Endothelial cell of umbilical vein (primary cell): ENCODE measurements around the gene ANAPC5. TPM values are rescaled to one million over a fixed set of nuclear protein-coding genes. Genes with fewer than 3 reads are reported as not detected.
"Not testable (repeated sequence)": the region's sequence is repeated elsewhere in the genome, so short reads cannot be mapped to it uniquely, and the experiment has no call there.

Source experiments
- BruUV-seq: library from RNA; stranded (reverse); fragments of 400-500 nt; replicated peaks from 2 replicates; lab custom pipeline; 2021; lab: Mats Ljungman, UMichigan
- CTCF ChIA-PET: fragments of 300-600, 350-600 bp; sonication (Branson Sonifier 250); formaldehyde crosslinking; loops from one replicate; lab custom pipeline; 2021; ENCODE audit warnings: antibody characterized with exemption, inconsistent platforms; lab: Charles Lee
- POLR2A ChIA-PET: fragments of 300-600, 350-600 bp; sonication (Branson Sonifier 250); formaldehyde crosslinking; loops from one replicate; lab custom pipeline; 2021; ENCODE audit warnings: antibody characterized with exemption, inconsistent platforms; lab: Charles Lee
- DNase-seq: peaks from one replicate; pipeline ENCODE4 v3.0.0-alpha.2; 2011; ENCODE audit warnings: low read depth, low spot score
- FAIRE-seq: peaks from 2 replicates; lab custom pipeline; 2011; peaks lifted over from hg19 to GRCh38; lab: Jason Lieb, UNC
- H2AFZ ChIP-seq: 2 replicates; pipeline ENCODE4 v1.6.0; 2012; ENCODE audit warnings: low read depth, low read length, control low read depth, inconsistent platforms
- H3K27ac ChIP-seq: 2 replicates; pipeline ENCODE4 v1.5.1; 2011; ENCODE audit warnings: low read depth, mild to moderate bottlenecking, control low read depth, low read length, moderate library complexity; ENCODE audit not compliant: insufficient read depth
- H3K27me3 ChIP-seq, 2 experiments: 2 replicates each; pipeline versions ENCODE4 v1.6.0 to v1.6.1; 2011; ENCODE audit warnings: low read length in 2 of 2, mixed read lengths in 1 of 2; ENCODE audit not compliant: control insufficient read depth in 2 of 2, insufficient read depth in 2 of 2
- H3K36me3 ChIP-seq, 2 experiments: 2 replicates in 1 of 2; 3 replicates in 1 of 2; pipeline ENCODE4 v1.5.1; 2011; ENCODE audit warnings: low read length in 2 of 2, mild to moderate bottlenecking in 1 of 2, moderate library complexity in 1 of 2; ENCODE audit not compliant: control insufficient read depth in 2 of 2, insufficient read depth in 2 of 2; ENCODE audit errors: extremely low read depth in 1 of 2
- H3K4me1 ChIP-seq: 3 replicates; pipeline ENCODE4 v1.5.1; 2011; ENCODE audit warnings: mild to moderate bottlenecking, low read length; ENCODE audit not compliant: control insufficient read depth, insufficient read depth; ENCODE audit errors: extremely low read depth
- H3K4me2 ChIP-seq: 2 replicates; pipeline ENCODE4 v1.6.1; 2011; ENCODE audit warnings: low read length, control low read depth, mixed read lengths; ENCODE audit not compliant: insufficient read depth
- H3K4me3 ChIP-seq, 3 experiments: fragments of 200-600 bp in 1 of 3; sonication (generic), shearing (Covaris generic) in 1 of 3; replicated peaks in 1 of 3; 2 replicates each; pipeline ENCODE4 v1.5.1; 2011 to 2016; ENCODE audit warnings: control low read depth in 3 of 3, low read length in 3 of 3, mild to moderate bottlenecking in 2 of 3, inconsistent platforms in 1 of 3, low read depth in 1 of 3, moderate library complexity in 1 of 3; ENCODE audit not compliant: insufficient read depth in 1 of 3
- H3K79me2 ChIP-seq: 2 replicates; pipeline ENCODE4 v1.6.0; 2012; ENCODE audit warnings: low read length, inconsistent platforms; ENCODE audit not compliant: control insufficient read depth, insufficient read depth
- H3K9ac ChIP-seq: replicated peaks from 2 replicates; pipeline ENCODE3; 2011; ENCODE audit warnings: low read length, control low read depth; ENCODE audit not compliant: insufficient read depth; ENCODE audit errors: extremely low read depth
- H3K9me1 ChIP-seq: replicated peaks from 3 replicates; pipeline ENCODE4 v1.6.0; 2011; ENCODE audit warnings: mild to moderate bottlenecking, low read length; ENCODE audit not compliant: control insufficient read depth, insufficient read depth; ENCODE audit errors: extremely low read depth
- H3K9me3 ChIP-seq: replicated peaks from 2 replicates; pipeline ENCODE4 v1.5.1; 2012; ENCODE audit warnings: low read length, inconsistent platforms; ENCODE audit not compliant: control insufficient read depth, insufficient read depth
- H4K20me1 ChIP-seq: replicated peaks from 2 replicates; pipeline ENCODE3; 2011; ENCODE audit warnings: mild to moderate bottlenecking, low read length; ENCODE audit not compliant: control insufficient read depth, insufficient read depth; ENCODE audit errors: extremely low read depth
- CTCF ChIP-seq, 2 donors: IDR thresholded peaks; 1 replicate in 1 of 2; 2 replicates in 1 of 2; pipeline ENCODE4 v1.5.1; 2011; ENCODE audit warnings: low read length in 2 of 2, mild to moderate bottlenecking in 2 of 2, moderate library complexity in 2 of 2, control low read depth in 1 of 2, inconsistent platforms in 1 of 2, low read depth in 1 of 2; ENCODE audit not compliant: insufficient read depth in 1 of 2; ENCODE audit errors: extremely low read depth in 1 of 2
- EZH2 ChIP-seq: IDR thresholded peaks from 2 replicates; pipeline ENCODE4 v1.6.1; 2012; ENCODE audit warnings: borderline replicate concordance, low read depth, mild to moderate bottlenecking, moderate library complexity, low read length, inconsistent platforms; ENCODE audit not compliant: severe bottlenecking
- FOS ChIP-seq: IDR thresholded peaks from 2 replicates; pipeline ENCODE4 v1.6.1; 2011; ENCODE audit warnings: mild to moderate bottlenecking, low read length, moderate library complexity, borderline replicate concordance; ENCODE audit not compliant: insufficient read depth
- GATA2 ChIP-seq: IDR thresholded peaks from 2 replicates; pipeline ENCODE4 v1.7.0; 2011; ENCODE audit warnings: low read depth, mild to moderate bottlenecking, moderate library complexity, mixed read lengths, low read length; ENCODE audit not compliant: insufficient read length, insufficient read depth
- JUN ChIP-seq: IDR thresholded peaks from 2 replicates; pipeline ENCODE4 v1.6.1; 2011; ENCODE audit warnings: borderline replicate concordance, low read depth; ENCODE audit not compliant: insufficient read length, insufficient read depth
- MYC ChIP-seq: IDR thresholded peaks from one replicate; pipeline ENCODE4 v1.6.1; 2011; ENCODE audit warnings: mild to moderate bottlenecking, low read depth, low read length
- POLR2A ChIP-seq: IDR thresholded peaks from 2 replicates; pipeline ENCODE4 v1.6.1; 2012; ENCODE audit warnings: low read depth, mild to moderate bottlenecking, control low read depth, low read length
- POLR2AphosphoS5 ChIP-seq: IDR thresholded peaks from 2 replicates; pipeline ENCODE4 v1.6.1; 2012; ENCODE audit warnings: low read depth, mild to moderate bottlenecking, control low read depth, low read length, moderate library complexity; ENCODE audit not compliant: insufficient read depth
- dilution Hi-C: fragments of 300-500 bp; cut with MboI; formaldehyde crosslinking; loops from one replicate; pipeline ENCODE4 v1.15.0; 2019; ENCODE audit warnings: low sequenced_read_pairs; ENCODE audit not compliant: extremely low pct_ligation_motif_present
- intact Hi-C: fragments of 100-400 bp; cut with micrococcal nuclease; formaldehyde crosslinking; loops from one replicate; pipeline ENCODE4 v1.10.0; 2022
- polyA plus RNA-seq, 4 experiments: library from polyadenylated mRNA; depleted of rRNA in 3 of 4; stranded (reverse) in 3 of 4; unstranded in 1 of 4; fragments of >200 nt; gene quantifications; 2 replicates each; pipeline versions ENCODE4 v1.2.1 to v1.2.3, GENCODE V29; 2011 to 2012; ENCODE audit warnings: missing spikeins in 1 of 4
- total RNA-seq: library from RNA; stranded (reverse); gene quantifications from 2 replicates; pipeline ENCODE4 v1.2.3, GENCODE V29; 2021
- TF ChIP-seq, protein P1 (sequence below): IDR thresholded peaks from 2 replicates; pipeline ENCODE4 v1.6.1; 2011; ENCODE audit not compliant: insufficient read depth, insufficient read length

Gene ANAPC5
- total and polyA plus RNA-seq, 2 donors (not counting 3 experiments of a cell fraction or from before 2014, with no cell fraction given), result 133 to 168 TPM

DNA sequence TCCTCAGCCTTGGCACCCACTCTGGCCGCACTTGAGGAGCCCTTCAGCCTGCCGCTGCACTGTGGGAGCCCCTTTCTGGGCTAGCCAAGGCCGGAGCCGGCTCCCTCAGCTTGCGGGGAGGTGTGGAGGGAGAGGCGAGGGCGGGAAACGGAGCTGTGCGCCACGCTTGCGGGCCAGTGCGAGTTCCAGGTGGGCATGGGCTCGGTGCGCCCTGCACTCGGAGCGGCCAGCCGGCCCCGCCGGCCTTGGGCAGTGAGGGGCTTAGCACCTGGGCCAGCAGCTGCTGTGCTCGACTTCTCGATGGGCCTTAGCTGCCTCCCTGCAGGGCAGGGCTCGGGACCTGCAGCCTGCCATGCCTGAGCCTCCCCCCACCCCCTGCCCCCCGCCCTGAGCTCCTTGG is 22.1 kb upstream of the ANAPC5 start:
- H2AFZ ChIP-seq, H3K9me3 ChIP-seq, H4K20me1 ChIP-seq, BruUV-seq, intact Hi-C loops, DNase-seq, FAIRE-seq, H3K9me1 ChIP-seq, POLR2A ChIA-PET, H3K4me2 ChIP-seq, H3K4me1 ChIP-seq, dilution Hi-C loops, H3K36me3 ChIP-seq, H3K9ac ChIP-seq, H3K27me3 ChIP-seq, H3K79me2 ChIP-seq, H3K27ac ChIP-seq, H3K4me3 ChIP-seq: not testable (repeated sequence)
- CTCF ChIA-PET, result interaction anchor here (1.2 kb wide), 1 partner anchor 39 kb away, joined by 4 read pairs; no protein-coding TSS in a partner anchor

GRCh38 chr12:121373755-121374154 is 21.5 kb upstream of the ANAPC5 start:
- no peak for TF ChIP-seq CTCF (IDR thresholded peaks at IDR 0.05; ENCODE audit: extremely low read depth in 1 of 2, insufficient read depth in 1 of 2, low read depth in 1 of 2, low read length in 2 of 2)
- TF ChIP-seq JUN, result no peak
- no peak for TF ChIP-seq EZH2
- TF ChIP-seq FOS, result no peak
- TF ChIP-seq, protein P1, sequence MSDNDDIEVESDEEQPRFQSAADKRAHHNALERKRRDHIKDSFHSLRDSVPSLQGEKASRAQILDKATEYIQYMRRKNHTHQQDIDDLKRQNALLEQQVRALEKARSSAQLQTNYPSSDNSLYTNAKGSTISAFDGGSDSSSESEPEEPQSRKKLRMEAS, result no peak
- TF ChIP-seq GATA2, result no peak
- TF ChIP-seq POLR2AphosphoS5, result no peak
- no peak for TF ChIP-seq POLR2A
- TF ChIP-seq MYC, result no peak
- ChIA-PET CTCF (no interaction called here), POLR2A (no interaction called here)
- Histone ChIP-seq H3K79me2 (no peaks in the 10 kb centered on the region), H3K4me1 (no peaks in the 10 kb centered on the region), H3K27me3 (no peaks in the 10 kb centered on the region), H3K4me2 (no peak overlapping the region), H4K20me1 (no peaks in the 10 kb centered on the region), H3K9me3 (no peaks in the 10 kb centered on the region), H3K36me3 (no peaks in the 10 kb centered on the region), H3K4me3 (no peak overlapping the region), H3K27ac (no peak overlapping the region), H3K9me1 (no peaks in the 10 kb centered on the region), H2AFZ (no peak overlapping the region), H3K9ac (no peak overlapping the region)
- no peak for FAIRE-seq
- no TSS peak for BruUV-seq
- intact Hi-C loops (no loop called here), dilution Hi-C loops (no loop called here)
- no peak for DNase-seq
